Measurements from ENCODE around the gene BICRA. TPM values are rescaled to one million over a fixed set of nuclear protein-coding genes. Genes with fewer than 3 reads are reported as not detected.
A peak's percentile ranks its signal among the peaks of the same experiment; 100 is the strongest.

The BICRA gene
- total and polyA plus RNA-seq, 9 of the 15 experiments (the other 6 are each of a cell fraction or from before 2014, with no cell fraction given): 0.01 to 8.8 (median 1.2) TPM

GRCh38 chr19:47600246-47601179, 8.4 kb upstream of the BICRA start (continued):
- peak; percentile 99 for TF ChIP-seq PHF21A (IDR thresholded peaks at IDR 0.05; ENCODE audit: borderline replicate concordance, low read depth)
- TF ChIP-seq TAF9B (IDR thresholded peaks at IDR 0.05; ENCODE audit: partially characterized antibody): no peak
- peak; percentile 10 for TF ChIP-seq SMAD4 (CRISPR knock-in tag; conservative IDR thresholded peaks at IDR 0.05)
- TF ChIP-seq JUND (IDR thresholded peaks at IDR 0.05; ENCODE audit: borderline replicate concordance, low read depth, low read length): peak; percentile 2; the same call in 1 of the 2 replicates
- TF ChIP-seq JUND (tag; IDR thresholded peaks at IDR 0.05; ENCODE audit: borderline replicate concordance, low read depth, low read length): peak; percentile 50; the same call in 1 of the 3 replicates
- no peak for TF ChIP-seq CREB3L1 (IDR thresholded peaks at IDR 0.05; ENCODE audit: borderline replicate concordance, low read depth)
- TF ChIP-seq POLR2AphosphoS2 (IDR thresholded peaks at IDR 0.05; ENCODE audit: low read length): no peak
- peak; percentile 65 for TF ChIP-seq ZKSCAN1 (IDR thresholded peaks at IDR 0.05; ENCODE audit: low read depth, low read length)
- peak in 1 of 2 experiments; percentile 27; a peak in 1 of 4 replicates for TF ChIP-seq TRIM24 (IDR thresholded peaks at IDR 0.05)
- no peak; the same call in 1 of the 2 replicates for TF ChIP-seq BCOR (IDR thresholded peaks at IDR 0.05)
- no peak for TF ChIP-seq ZNF347 (CRISPR knock-in tag; IDR thresholded peaks at IDR 0.05; ENCODE audit: low read depth)
- no peak for TF ChIP-seq RBM14 (IDR thresholded peaks at IDR 0.05; ENCODE audit: borderline replicate concordance, insufficient read depth, low read depth, low read length)
- TF ChIP-seq SRSF3 (IDR thresholded peaks at IDR 0.05; ENCODE audit: insufficient read depth, low read length): no peak
- TF ChIP-seq, protein P1, sequence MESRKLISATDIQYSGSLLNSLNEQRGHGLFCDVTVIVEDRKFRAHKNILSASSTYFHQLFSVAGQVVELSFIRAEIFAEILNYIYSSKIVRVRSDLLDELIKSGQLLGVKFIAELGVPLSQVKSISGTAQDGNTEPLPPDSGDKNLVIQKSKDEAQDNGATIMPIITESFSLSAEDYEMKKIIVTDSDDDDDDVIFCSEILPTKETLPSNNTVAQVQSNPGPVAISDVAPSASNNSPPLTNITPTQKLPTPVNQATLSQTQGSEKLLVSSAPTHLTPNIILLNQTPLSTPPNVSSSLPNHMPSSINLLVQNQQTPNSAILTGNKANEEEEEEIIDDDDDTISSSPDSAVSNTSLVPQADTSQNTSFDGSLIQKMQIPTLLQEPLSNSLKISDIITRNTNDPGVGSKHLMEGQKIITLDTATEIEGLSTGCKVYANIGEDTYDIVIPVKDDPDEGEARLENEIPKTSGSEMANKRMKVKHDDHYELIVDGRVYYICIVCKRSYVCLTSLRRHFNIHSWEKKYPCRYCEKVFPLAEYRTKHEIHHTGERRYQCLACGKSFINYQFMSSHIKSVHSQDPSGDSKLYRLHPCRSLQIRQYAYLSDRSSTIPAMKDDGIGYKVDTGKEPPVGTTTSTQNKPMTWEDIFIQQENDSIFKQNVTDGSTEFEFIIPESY (CRISPR knock-in tag; IDR thresholded peaks at IDR 0.05): peak; percentile 66
- TF ChIP-seq POU5F1 (IDR thresholded peaks at IDR 0.05; ENCODE audit: borderline replicate concordance, low read depth, low read length, partially characterized antibody): no peak
- no peak for TF ChIP-seq SMARCC2 (IDR thresholded peaks at IDR 0.05; ENCODE audit: low read depth)
- no peak for TF ChIP-seq RHOXF2B (CRISPR knock-in tag; conservative IDR thresholded peaks at IDR 0.05)
- TF ChIP-seq DNMT1 (IDR thresholded peaks at IDR 0.05): no peak
- no peak for TF ChIP-seq FOXJ3 (CRISPR knock-in tag; IDR thresholded peaks at IDR 0.05)
- TF ChIP-seq MXD1 (CRISPR knock-in tag; IDR thresholded peaks at IDR 0.05; ENCODE audit: borderline replicate concordance, poor library complexity, severe bottlenecking): no peak
- TF ChIP-seq, protein P2, sequence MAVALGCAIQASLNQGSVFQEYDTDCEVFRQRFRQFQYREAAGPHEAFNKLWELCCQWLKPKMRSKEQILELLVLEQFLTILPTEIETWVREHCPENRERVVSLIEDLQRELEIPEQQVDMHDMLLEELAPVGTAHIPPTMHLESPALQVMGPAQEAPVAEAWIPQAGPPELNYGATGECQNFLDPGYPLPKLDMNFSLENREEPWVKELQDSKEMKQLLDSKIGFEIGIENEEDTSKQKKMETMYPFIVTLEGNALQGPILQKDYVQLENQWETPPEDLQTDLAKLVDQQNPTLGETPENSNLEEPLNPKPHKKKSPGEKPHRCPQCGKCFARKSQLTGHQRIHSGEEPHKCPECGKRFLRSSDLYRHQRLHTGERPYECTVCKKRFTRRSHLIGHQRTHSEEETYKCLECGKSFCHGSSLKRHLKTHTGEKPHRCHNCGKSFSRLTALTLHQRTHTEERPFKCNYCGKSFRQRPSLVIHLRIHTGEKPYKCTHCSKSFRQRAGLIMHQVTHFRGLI (CRISPR knock-in tag; IDR thresholded peaks at IDR 0.05): no peak
- TF ChIP-seq SMAD2 (IDR thresholded peaks at IDR 0.05; ENCODE audit: low read depth, low read length): no peak

All from K562 (cell line).